Measurements from ENCODE around the gene NR3C2. TPM values are rescaled to one million over a fixed set of nuclear protein-coding genes. Genes with fewer than 3 reads are reported as not detected.

NR3C2 gene
- total RNA-seq, 1 donor from 2014 or later: 2.5 TPM

DNA sequence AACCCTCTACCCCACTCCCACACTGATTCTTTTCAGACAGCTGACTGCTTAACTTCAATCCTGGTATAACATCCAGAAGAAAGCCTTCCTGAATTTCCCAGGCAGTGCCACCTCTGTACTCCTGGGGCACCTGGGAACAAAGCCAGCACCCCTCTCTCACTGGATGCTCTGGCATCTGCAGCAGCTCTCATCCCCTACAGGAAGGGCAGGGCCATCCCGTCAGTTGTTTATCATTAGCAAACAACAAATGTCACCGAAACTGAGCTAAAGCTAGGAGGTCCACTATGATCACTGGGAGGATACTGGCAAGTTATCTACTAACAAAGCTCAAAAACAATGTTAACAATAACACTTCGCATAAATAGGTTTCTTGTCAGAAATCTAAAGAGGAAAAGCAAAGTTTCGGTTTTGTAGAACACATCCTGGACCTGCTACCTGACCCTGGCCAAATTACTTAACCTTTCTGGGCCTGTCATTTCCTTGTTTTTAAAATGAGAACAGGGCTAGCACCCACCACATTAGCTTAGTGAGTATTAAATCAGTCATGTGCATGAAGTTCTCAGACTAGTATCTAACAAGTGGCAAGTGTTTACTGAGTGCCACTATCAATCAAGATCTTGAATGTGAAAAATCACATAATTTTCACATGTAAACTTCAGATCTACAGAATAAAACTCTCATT, 86.6 kb downstream of the NR3C2 start:
- DNase-seq (ENCODE audit: low read depth) (no peak), FAIRE-seq (no peak)
- TF ChIP-seq, protein P1, sequence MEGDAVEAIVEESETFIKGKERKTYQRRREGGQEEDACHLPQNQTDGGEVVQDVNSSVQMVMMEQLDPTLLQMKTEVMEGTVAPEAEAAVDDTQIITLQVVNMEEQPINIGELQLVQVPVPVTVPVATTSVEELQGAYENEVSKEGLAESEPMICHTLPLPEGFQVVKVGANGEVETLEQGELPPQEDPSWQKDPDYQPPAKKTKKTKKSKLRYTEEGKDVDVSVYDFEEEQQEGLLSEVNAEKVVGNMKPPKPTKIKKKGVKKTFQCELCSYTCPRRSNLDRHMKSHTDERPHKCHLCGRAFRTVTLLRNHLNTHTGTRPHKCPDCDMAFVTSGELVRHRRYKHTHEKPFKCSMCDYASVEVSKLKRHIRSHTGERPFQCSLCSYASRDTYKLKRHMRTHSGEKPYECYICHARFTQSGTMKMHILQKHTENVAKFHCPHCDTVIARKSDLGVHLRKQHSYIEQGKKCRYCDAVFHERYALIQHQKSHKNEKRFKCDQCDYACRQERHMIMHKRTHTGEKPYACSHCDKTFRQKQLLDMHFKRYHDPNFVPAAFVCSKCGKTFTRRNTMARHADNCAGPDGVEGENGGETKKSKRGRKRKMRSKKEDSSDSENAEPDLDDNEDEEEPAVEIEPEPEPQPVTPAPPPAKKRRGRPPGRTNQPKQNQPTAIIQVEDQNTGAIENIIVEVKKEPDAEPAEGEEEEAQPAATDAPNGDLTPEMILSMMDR (IDR thresholded peaks at IDR 0.05; ENCODE audit: insufficient read depth, low read depth, low read length): no peak
- no peak for TF ChIP-seq EZH2 (IDR thresholded peaks at IDR 0.05; ENCODE audit: insufficient read depth, low read length)
- no peak overlapping the region for H3K27ac Mint-ChIP-seq (ENCODE audit: unreplicated experiment)
- no peak overlapping the region for H3K9ac ChIP-seq (ENCODE audit: low read length)
- no peak overlapping the region for H3K27ac ChIP-seq (ENCODE audit: low read depth, low read length)
- H3K4me3 ChIP-seq (ENCODE audit: insufficient read depth, low read depth, low read length): no peak overlapping the region
- H3K27me3 ChIP-seq (ENCODE audit: insufficient read depth, low read length): no peaks in the 10 kb centered on the region
- no peaks in the 10 kb centered on the region for H4K20me1 ChIP-seq (ENCODE audit: insufficient read depth, low read length)
- no peaks in the 10 kb centered on the region for H3K9me3 Mint-ChIP-seq (ENCODE audit: unreplicated experiment)
- no peak overlapping the region for H2AFZ ChIP-seq (ENCODE audit: low read depth, low read length)
- H3K4me1 ChIP-seq (ENCODE audit: insufficient read depth, low read length): no peaks in the 10 kb centered on the region
- no peaks in the 10 kb centered on the region for H3K79me2 ChIP-seq (ENCODE audit: insufficient read depth, low read length)
- no peaks in the 10 kb centered on the region for H3K27me3 Mint-ChIP-seq (ENCODE audit: low read depth, unreplicated experiment)
- no peaks in the 10 kb centered on the region for H3K9me3 ChIP-seq (ENCODE audit: insufficient read depth, low read depth, low read length)
- no peak overlapping the region for H3K4me3 Mint-ChIP-seq (ENCODE audit: unreplicated experiment)
- no peak overlapping the region for H3K4me2 ChIP-seq (ENCODE audit: low read length)
- H3K36me3 ChIP-seq (ENCODE audit: insufficient read depth, low read length): no peaks in the 10 kb centered on the region
- no peaks in the 10 kb centered on the region for H3K4me1 Mint-ChIP-seq (ENCODE audit: low read depth, unreplicated experiment)
- no peaks in the 10 kb centered on the region for H3K36me3 Mint-ChIP-seq (ENCODE audit: low read depth, unreplicated experiment)

DNA sequence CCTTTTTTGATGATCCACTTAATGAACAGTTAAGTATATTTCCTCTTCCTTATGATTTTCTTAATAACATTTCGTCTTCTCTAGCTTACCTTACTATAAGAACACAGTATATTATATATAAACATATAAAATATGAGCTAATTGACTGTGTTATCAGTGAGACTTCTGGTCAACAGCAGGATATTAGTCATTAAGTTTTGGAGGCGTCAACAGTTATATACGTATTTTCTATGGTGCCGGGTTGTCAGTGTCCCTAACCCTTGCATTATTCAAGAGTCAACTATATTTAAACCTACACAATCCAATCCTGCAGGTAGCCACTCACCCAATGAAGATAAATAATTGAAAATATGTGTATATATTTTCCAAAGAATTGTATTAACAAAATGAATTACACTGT, 88.0 kb downstream of the NR3C2 start:
- H3K4me1 ChIP-seq (ENCODE audit: insufficient read depth, low read length): no peaks in the 10 kb centered on the region
- no peak overlapping the region for H3K4me3 Mint-ChIP-seq (ENCODE audit: unreplicated experiment)
- no peak overlapping the region for H3K9ac ChIP-seq (ENCODE audit: low read length)
- H3K4me2 ChIP-seq (ENCODE audit: low read length): no peak overlapping the region
- no peaks in the 10 kb centered on the region for H3K4me1 Mint-ChIP-seq (ENCODE audit: low read depth, unreplicated experiment)
- no peak for TF ChIP-seq EZH2 (IDR thresholded peaks at IDR 0.05; ENCODE audit: insufficient read depth, low read length)
- FAIRE-seq: no peak
- H3K27ac ChIP-seq (ENCODE audit: low read depth, low read length): no peak overlapping the region
- no peak for DNase-seq (ENCODE audit: low read depth)
- no peaks in the 10 kb centered on the region for H4K20me1 ChIP-seq (ENCODE audit: insufficient read depth, low read length)
- no peaks in the 10 kb centered on the region for H3K36me3 ChIP-seq (ENCODE audit: insufficient read depth, low read length)
- no peaks in the 10 kb centered on the region for H3K9me3 ChIP-seq (ENCODE audit: insufficient read depth, low read depth, low read length)
- no peaks in the 10 kb centered on the region for H3K27me3 ChIP-seq (ENCODE audit: insufficient read depth, low read length)
- H3K9me3 Mint-ChIP-seq (ENCODE audit: unreplicated experiment): no peaks in the 10 kb centered on the region
- H3K27ac Mint-ChIP-seq (ENCODE audit: unreplicated experiment): no peak overlapping the region
- H3K4me3 ChIP-seq (ENCODE audit: insufficient read depth, low read depth, low read length): no peak overlapping the region
- no peaks in the 10 kb centered on the region for H3K79me2 ChIP-seq (ENCODE audit: insufficient read depth, low read length)
- H3K27me3 Mint-ChIP-seq (ENCODE audit: low read depth, unreplicated experiment): no peaks in the 10 kb centered on the region
- no peaks in the 10 kb centered on the region for H3K36me3 Mint-ChIP-seq (ENCODE audit: low read depth, unreplicated experiment)
- H2AFZ ChIP-seq (ENCODE audit: low read depth, low read length): no peak overlapping the region

GRCh38 chr4:148353571-148353970, 88.6 kb downstream of the NR3C2 start:
- TF ChIP-seq, protein P1 (IDR thresholded peaks at IDR 0.05; ENCODE audit: insufficient read depth, low read depth, low read length): no peak
- no peak for TF ChIP-seq EZH2 (IDR thresholded peaks at IDR 0.05; ENCODE audit: insufficient read depth, low read length)

More at GRCh38 chr4:148353571-148353970, 88.6 kb downstream of the NR3C2 start:
- no peak overlapping the region for H3K9ac ChIP-seq (ENCODE audit: low read length)
- H3K4me3 ChIP-seq (ENCODE audit: insufficient read depth, low read depth, low read length): no peak overlapping the region
- FAIRE-seq: no peak
- H3K4me1 ChIP-seq (ENCODE audit: insufficient read depth, low read length): no peaks in the 10 kb centered on the region
- H3K27me3 ChIP-seq (ENCODE audit: insufficient read depth, low read length): no peaks in the 10 kb centered on the region
- DNase-seq (ENCODE audit: low read depth): no peak
- no peak overlapping the region for H2AFZ ChIP-seq (ENCODE audit: low read depth, low read length)
- Mint-ChIP-seq H3K27ac (ENCODE audit: unreplicated experiment) (no peak overlapping the region), H3K9me3 (ENCODE audit: unreplicated experiment) (no peaks in the 10 kb centered on the region), H3K27me3 (ENCODE audit: low read depth, unreplicated experiment) (no peaks in the 10 kb centered on the region), H3K4me1 (ENCODE audit: low read depth, unreplicated experiment) (no peaks in the 10 kb centered on the region), H3K4me3 (ENCODE audit: unreplicated experiment) (no peak overlapping the region), H3K36me3 (ENCODE audit: low read depth, unreplicated experiment) (no peaks in the 10 kb centered on the region)
- no peaks in the 10 kb centered on the region for H3K9me3 ChIP-seq (ENCODE audit: insufficient read depth, low read depth, low read length)
- no peak overlapping the region for H3K27ac ChIP-seq (ENCODE audit: low read depth, low read length)
- H4K20me1 ChIP-seq (ENCODE audit: insufficient read depth, low read length): no peaks in the 10 kb centered on the region
- H3K79me2 ChIP-seq (ENCODE audit: insufficient read depth, low read length): no peaks in the 10 kb centered on the region
- no peak overlapping the region for H3K4me2 ChIP-seq (ENCODE audit: low read length)
- H3K36me3 ChIP-seq (ENCODE audit: insufficient read depth, low read length): no peaks in the 10 kb centered on the region
